Measurements from ENCODE around the gene GAB2. TPM values are rescaled to one million over a fixed set of nuclear protein-coding genes. Genes with fewer than 3 reads are reported as not detected.

The GAB2 gene
- total RNA-seq, 1 experiment from 2014 or later, result 3.3 TPM

DNA sequence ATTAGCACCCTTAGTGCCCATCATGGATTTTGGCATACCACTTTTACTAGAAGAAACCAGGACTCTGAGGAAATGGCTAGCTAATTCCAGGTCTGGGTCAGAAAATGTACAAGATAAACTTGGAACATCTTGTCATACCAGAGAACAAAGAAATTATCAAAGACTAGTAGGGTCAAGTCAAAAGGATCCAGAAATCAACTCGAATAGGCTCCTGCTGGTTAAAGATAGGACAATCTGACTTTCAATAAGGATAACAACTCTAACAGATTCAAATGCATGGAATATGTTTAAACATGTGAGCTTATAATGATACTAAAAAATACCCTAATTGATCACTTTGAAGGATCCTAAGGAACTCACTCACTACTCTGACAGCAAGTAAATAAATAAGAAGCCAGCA lies 18.9 kb downstream of the GAB2 start:
- Histone ChIP-seq H3K4ac (ENCODE audit: low read depth, low read length) (no peak overlapping the region), H2BK20ac (ENCODE audit: low read depth, low read length, poor library complexity, severe bottlenecking) (no peak overlapping the region), H4K20me1 (ENCODE audit: control insufficient read depth, insufficient read depth, insufficient read length) (no peaks in the 10 kb centered on the region), H3K9ac (ENCODE audit: extremely low read depth, insufficient read length, low read length) (no peak overlapping the region), H3K27ac (ENCODE audit: insufficient read length, low read depth, low read length) (no peak overlapping the region), H2BK5ac (ENCODE audit: insufficient read length, low read length) (no peak overlapping the region), H3K14ac (ENCODE audit: insufficient read depth, low read length) (no peak overlapping the region), H4K5ac (ENCODE audit: insufficient read length, low read depth, low read length) (no peak overlapping the region), H3T11ph (ENCODE audit: low read length) (no peak overlapping the region), H4K8ac (replicated peaks; ENCODE audit: insufficient read length, low read depth, low read length) (no peak overlapping the region), H3K4me2 (ENCODE audit: insufficient read depth, insufficient read length, low read length) (no peak overlapping the region), H2AFZ (ENCODE audit: low read length) (no peak overlapping the region), H3K27me3 (ENCODE audit: insufficient read depth, low read length) (peaks cover 6% of the 10 kb centered on the region; the same call in 1 of the 2 replicates), H4K91ac (ENCODE audit: insufficient read length, low read depth, low read length) (no peak overlapping the region), H2AK5ac (ENCODE audit: insufficient read length, low read length) (no peak overlapping the region), H3K79me1 (ENCODE audit: insufficient read depth, low read depth, low read length, poor library complexity, severe bottlenecking) (no peaks in the 10 kb centered on the region), H3K79me2 (ENCODE audit: insufficient read depth, low read length) (no peaks in the 10 kb centered on the region), H3K23ac (ENCODE audit: insufficient read length, low read depth, low read length) (no peak overlapping the region), H2BK15ac (ENCODE audit: low read depth, low read length) (no peak overlapping the region), H2BK12ac (ENCODE audit: insufficient read length, low read depth, low read length) (no peak overlapping the region), H3K4me1 (ENCODE audit: insufficient read depth, low read length) (peaks cover 7% of the 10 kb centered on the region; the same call in 1 of the 2 replicates), H3K56ac (ENCODE audit: insufficient read length, low read depth, low read length) (no peak overlapping the region), H3K18ac (ENCODE audit: insufficient read length, low read depth, low read length) (no peak overlapping the region), H2BK120ac (ENCODE audit: low read depth, low read length, poor library complexity, severe bottlenecking) (no peak overlapping the region), H3K23me2 (ENCODE audit: insufficient read length, low read depth, low read length, poor library complexity, severe bottlenecking) (no peaks in the 10 kb centered on the region), H3K9me3 (ENCODE audit: control insufficient read depth, low read depth, low read length) (no peaks in the 10 kb centered on the region)
- Mint-ChIP-seq H3K27ac (no peak overlapping the region), H3K9me3 (no peaks in the 10 kb centered on the region), H3K4me1 (peaks cover 16 to 18% of the 10 kb centered on the region in 2 experiments), H3K27me3 (ENCODE audit: low read depth) (peaks cover 25% of the 10 kb centered on the region), H3K36me3 (ENCODE audit: insufficient read depth in 1 of 3, low read depth in 3 of 3) (no peaks in the 10 kb centered on the region), H3K4me3 (no peak overlapping the region)
- no peak for DNase-seq
- TF ChIP-seq, protein P1, sequence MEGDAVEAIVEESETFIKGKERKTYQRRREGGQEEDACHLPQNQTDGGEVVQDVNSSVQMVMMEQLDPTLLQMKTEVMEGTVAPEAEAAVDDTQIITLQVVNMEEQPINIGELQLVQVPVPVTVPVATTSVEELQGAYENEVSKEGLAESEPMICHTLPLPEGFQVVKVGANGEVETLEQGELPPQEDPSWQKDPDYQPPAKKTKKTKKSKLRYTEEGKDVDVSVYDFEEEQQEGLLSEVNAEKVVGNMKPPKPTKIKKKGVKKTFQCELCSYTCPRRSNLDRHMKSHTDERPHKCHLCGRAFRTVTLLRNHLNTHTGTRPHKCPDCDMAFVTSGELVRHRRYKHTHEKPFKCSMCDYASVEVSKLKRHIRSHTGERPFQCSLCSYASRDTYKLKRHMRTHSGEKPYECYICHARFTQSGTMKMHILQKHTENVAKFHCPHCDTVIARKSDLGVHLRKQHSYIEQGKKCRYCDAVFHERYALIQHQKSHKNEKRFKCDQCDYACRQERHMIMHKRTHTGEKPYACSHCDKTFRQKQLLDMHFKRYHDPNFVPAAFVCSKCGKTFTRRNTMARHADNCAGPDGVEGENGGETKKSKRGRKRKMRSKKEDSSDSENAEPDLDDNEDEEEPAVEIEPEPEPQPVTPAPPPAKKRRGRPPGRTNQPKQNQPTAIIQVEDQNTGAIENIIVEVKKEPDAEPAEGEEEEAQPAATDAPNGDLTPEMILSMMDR (conservative IDR thresholded peaks at IDR 0.05), result no peak
- no CpG with 5 or more reads among the region's 1 CpG for WGBS (ENCODE audit: extremely low coverage, insufficient read length, low lambda C conversion rate)

Data from H9 (cell line).